ENCODE data around the gene C9orf43. TPM values are rescaled to one million over a fixed set of nuclear protein-coding genes. Genes with fewer than 3 reads are reported as not detected.
"Not testable (repeated sequence)": the region's sequence is repeated elsewhere in the genome, so short reads cannot be mapped to it uniquely, and the experiment has no call there.

The C9orf43 gene
- total RNA-seq, 3 donors from 2014 or later, result 0.20 to 0.55 TPM; not detected in 1

GRCh38 chr9:113397203-113397631 is 13.3 kb upstream of the C9orf43 start:
- TF ChIP-seq, protein P1, sequence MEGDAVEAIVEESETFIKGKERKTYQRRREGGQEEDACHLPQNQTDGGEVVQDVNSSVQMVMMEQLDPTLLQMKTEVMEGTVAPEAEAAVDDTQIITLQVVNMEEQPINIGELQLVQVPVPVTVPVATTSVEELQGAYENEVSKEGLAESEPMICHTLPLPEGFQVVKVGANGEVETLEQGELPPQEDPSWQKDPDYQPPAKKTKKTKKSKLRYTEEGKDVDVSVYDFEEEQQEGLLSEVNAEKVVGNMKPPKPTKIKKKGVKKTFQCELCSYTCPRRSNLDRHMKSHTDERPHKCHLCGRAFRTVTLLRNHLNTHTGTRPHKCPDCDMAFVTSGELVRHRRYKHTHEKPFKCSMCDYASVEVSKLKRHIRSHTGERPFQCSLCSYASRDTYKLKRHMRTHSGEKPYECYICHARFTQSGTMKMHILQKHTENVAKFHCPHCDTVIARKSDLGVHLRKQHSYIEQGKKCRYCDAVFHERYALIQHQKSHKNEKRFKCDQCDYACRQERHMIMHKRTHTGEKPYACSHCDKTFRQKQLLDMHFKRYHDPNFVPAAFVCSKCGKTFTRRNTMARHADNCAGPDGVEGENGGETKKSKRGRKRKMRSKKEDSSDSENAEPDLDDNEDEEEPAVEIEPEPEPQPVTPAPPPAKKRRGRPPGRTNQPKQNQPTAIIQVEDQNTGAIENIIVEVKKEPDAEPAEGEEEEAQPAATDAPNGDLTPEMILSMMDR (IDR thresholded peaks at IDR 0.05), result no peak
- Histone ChIP-seq H3K36me3 (ENCODE audit: low read depth) (peaks cover 4% of the 10 kb centered on the region), H3K9me3 (no peaks in the 10 kb centered on the region), H3K4me3 (no peak overlapping the region), H3K4me1 (ENCODE audit: low read depth) (peaks cover 28% of the 10 kb centered on the region)
- DNase-seq (peak in 2 of 3 donors; percentile 48 to 54), ATAC-seq (no peak)
- intact Hi-C loops (cut with DNase I, micrococcal nuclease), result no loop called here

DNA sequence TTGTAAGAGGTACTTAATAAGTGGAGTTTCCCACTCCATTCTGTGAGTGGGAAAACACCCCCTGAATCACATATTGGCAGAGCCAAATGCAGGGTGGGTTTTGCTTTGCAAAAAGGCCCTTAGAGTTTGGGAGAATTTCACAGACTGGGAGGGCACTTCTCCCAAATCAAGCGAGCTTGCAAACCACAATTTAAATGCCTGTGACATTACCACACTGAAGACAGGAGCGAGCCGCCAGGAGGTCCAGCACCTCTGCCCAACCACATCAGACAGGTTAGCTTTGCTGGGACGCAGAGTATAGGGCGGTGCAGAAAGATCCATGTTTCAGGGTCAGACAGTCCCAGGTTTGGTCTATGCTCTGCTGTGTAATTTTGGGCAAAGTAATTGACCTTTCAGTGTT is 11.8 kb upstream of the C9orf43 start:
- Histone ChIP-seq H3K4me3 (no peak overlapping the region), H3K4me1 (ENCODE audit: low read depth) (peaks cover 28% of the 10 kb centered on the region), H3K9me3 (no peaks in the 10 kb centered on the region), H3K36me3 (ENCODE audit: low read depth) (peaks cover 4% of the 10 kb centered on the region)
- intact Hi-C loops (cut with DNase I, micrococcal nuclease), result no loop called here
- TF ChIP-seq, protein P1 (IDR thresholded peaks at IDR 0.05), result no peak
- DNase-seq (no peak), ATAC-seq (no peak)

DNA sequence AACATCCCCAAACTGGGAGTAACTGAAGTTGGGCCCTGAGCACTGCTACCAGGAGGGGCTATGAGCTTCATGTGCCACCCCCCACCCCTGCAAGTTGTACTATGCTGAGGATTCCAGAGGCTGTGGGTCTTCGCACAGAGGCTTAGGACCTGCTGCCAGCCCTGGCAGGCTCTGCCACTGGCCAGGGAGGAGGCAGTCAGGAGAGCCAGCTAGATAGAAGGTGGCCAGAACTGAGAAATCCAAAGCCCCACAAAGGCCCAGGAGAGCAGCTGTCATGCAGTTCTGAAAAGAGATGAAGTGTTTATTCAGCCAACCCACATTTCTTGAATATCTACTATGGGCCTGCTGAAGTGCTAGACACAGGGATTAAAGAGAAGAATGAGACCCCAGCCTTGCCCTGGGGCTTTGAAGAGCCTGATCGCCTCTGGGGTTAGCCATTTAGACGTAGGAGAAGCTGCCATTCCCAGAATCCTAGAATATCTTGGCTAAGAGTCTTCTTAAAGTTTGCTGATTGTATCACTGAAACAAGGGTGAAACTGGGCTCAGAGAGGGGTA is 10.8 kb upstream of the C9orf43 start:
- H3K4me3 ChIP-seq, result no peak overlapping the region
- TF ChIP-seq, protein P1 (IDR thresholded peaks at IDR 0.05), result no peak
- no peaks in the 10 kb centered on the region for H3K9me3 ChIP-seq
- intact Hi-C loops (cut with DNase I, micrococcal nuclease), result loop anchor here in 1 of 2 donors (10.0 kb wide), 1 partner anchor 95 kb away; the partner anchor contains the start of gene RNF183
- peak in 1 of 3 donors; percentile 35 for DNase-seq
- H3K4me1 ChIP-seq (ENCODE audit: low read depth), result peaks cover 28% of the 10 kb centered on the region
- H3K36me3 ChIP-seq (ENCODE audit: low read depth), result peaks cover 4% of the 10 kb centered on the region
- ATAC-seq, result no peak

DNA sequence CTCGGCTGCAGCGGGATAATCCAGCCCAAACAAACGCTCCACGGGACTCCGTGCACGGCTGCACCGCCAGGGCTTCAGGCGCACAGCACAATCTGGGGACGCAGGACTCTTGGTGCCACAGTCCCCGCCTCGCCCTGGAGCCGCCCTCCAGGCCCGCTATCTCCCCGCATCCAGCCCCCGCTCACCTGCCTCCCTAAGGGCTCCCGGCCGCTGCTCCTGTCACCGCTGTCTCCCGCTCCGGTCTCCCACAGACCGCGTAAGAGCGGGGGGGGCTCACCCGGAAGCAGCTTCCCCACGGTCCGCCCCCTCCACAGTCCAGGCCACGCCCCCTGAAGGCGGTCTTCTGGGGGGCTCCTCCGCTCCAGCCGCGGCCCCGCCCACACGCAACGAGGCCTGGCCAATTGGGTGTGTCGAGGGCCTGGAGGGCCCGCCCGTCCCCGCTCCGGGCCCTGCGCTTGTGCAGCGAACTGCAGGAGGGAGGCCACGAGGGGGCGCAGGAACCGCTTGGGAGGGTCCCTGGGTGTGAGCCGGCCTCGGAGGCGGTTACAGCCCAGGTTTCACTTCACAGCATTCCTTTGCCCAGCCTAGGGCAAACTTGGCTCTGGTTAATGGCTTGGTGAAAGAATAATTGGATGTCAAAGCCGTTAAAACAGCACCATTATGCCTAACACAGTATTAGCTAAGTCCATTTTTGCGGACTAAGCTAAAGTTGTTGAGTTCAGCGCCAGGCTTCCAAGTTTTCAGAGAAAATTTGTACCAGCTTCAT is 9.3 kb upstream of the C9orf43 start, which contains the start of gene ALAD:
TSS of gene ALAD (minus strand) at position 258 of the 766 bp plus-strand sequence. CDS start 7,725 bp downstream, outside the sequence.
- Histone ChIP-seq H3K36me3 (ENCODE audit: low read depth) (peaks cover 4% of the 10 kb centered on the region), H3K4me3 (peak within 1 kb of the TSS; percentile 44), H3K4me1 (ENCODE audit: low read depth) (peaks cover 28% of the 10 kb centered on the region), H3K9me3 (no peaks in the 10 kb centered on the region)
- DNase-seq (peak; percentile 99 to 100 (median 100)), ATAC-seq (peak; percentile 99)
- intact Hi-C loops (cut with DNase I, micrococcal nuclease), result loop anchor here in 1 of 2 donors (10.0 kb wide), 1 partner anchor 96 kb away; the partner anchor contains the start of gene RNF183
- TF ChIP-seq, protein P1 (IDR thresholded peaks at IDR 0.05), result peak; percentile 98

- intact Hi-C loops (cut with DNase I, micrococcal nuclease), result loop anchor here in 1 of 2 donors (10.0 kb wide), 1 partner anchor 99 kb away; the partner anchor contains the start of gene RNF183
- no peak for ATAC-seq
- H3K9me3 ChIP-seq, result no peaks in the 10 kb centered on the region
These were observed 6.9 kb upstream of the C9orf43 start for GRCh38 chr9:113403646-113404045.

GRCh38 chr9:113406353-113406752 is 4.2 kb upstream of the C9orf43 start:
- not testable (repeated sequence) for H3K9me3 ChIP-seq; H3K4me3 ChIP-seq; DNase-seq; ATAC-seq; H3K36me3 ChIP-seq (ENCODE audit: low read depth)
- intact Hi-C loops (cut with DNase I, micrococcal nuclease), result loop anchor here (2.0 to 10.0 kb wide), 2 partner anchors 68 to 102 kb away; partner anchors contain the start of gene RNF183 (in 1 of the 2)
- peaks cover 15% of the 10 kb centered on the region for H3K4me1 ChIP-seq (ENCODE audit: low read depth)

More at GRCh38 chr9:113403646-113404045, 6.9 kb upstream of the C9orf43 start:
- no peak for DNase-seq
- TF ChIP-seq, protein P1 (IDR thresholded peaks at IDR 0.05), result no peak
- Histone ChIP-seq H3K4me1 (ENCODE audit: low read depth) (peaks cover 26% of the 10 kb centered on the region), H3K4me3 (no peak overlapping the region), H3K36me3 (ENCODE audit: low read depth) (peaks cover 4% of the 10 kb centered on the region)
